Measurements from ENCODE around the gene EYA2. TPM values are rescaled to one million over a fixed set of nuclear protein-coding genes. Genes with fewer than 3 reads are reported as not detected.
"Not testable (repeated sequence)": the region's sequence is repeated elsewhere in the genome, so short reads cannot be mapped to it uniquely, and the experiment has no call there.

The EYA2 gene
- total and polyA plus RNA-seq, 9 donors: 1.5 to 8.6 (median 3.2) TPM

DNA sequence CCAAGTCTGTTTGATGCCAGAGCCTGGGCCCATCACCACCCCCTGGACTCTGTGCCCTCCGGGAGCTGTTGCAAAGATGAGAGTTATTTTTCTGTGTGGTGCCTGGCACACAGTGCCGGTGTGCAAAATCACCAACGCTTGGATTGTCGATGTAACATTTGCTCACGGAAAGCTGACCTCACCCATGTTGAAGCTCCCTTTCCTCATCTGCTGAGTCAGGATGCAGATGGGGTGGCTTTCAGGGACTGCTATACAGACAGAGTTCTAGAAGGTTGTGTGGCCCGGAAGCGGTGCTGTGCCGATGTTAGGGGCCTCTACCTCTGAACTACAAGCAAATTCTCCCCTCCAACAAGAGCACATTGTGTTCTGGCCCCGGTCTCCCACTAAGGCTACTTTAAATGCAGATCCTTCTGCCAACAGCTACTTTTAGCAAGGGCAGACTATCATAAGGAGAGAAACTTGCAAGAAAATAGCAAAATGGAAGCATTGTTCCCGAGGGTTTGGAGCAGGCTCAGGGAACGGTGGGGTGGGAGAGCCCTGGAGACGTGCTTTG lies 34.0 kb downstream of the EYA2 start:
- Histone ChIP-seq H3K27ac (ENCODE audit: low read length) (peak overlapping the region; percentile 51), H3K4me3 (ENCODE audit: low read length) (no peak overlapping the region), H3K36me3 (ENCODE audit: control insufficient read depth, insufficient read depth, low read length) (no peaks in the 10 kb centered on the region), H3K9me3 (replicated peaks; ENCODE audit: control insufficient read depth, low read depth, low read length) (no peaks in the 10 kb centered on the region), H3K27me3 (ENCODE audit: control insufficient read depth, insufficient read depth, low read length) (peaks cover 11% of the 10 kb centered on the region), H3K4me1 (ENCODE audit: control insufficient read depth, insufficient read depth, low read length) (peaks cover 11% of the 10 kb centered on the region)
- peak; percentile 78 for DNase-seq
- 37% methylated on average over 4 of the region's 12 CpGs for WGBS (ENCODE audit: insufficient coverage)

DNA sequence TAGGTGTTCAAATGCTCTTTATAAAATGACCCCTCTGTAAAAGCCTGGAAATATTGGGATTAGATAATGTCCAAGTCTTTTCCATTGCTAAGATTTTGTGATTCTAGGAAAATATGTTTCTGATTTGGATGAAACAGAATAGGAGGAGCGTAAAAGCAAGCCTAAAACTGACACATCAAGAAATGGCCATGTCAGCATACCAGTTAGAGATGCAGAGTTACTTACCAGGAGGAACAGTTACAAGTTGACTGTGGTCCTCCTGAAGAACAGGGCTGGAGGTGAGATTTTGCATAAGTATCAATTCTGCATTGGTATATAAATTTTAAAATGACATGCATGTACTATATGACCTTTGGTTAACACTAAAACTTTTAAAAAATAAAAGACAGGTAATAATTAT lies 35.3 kb downstream of the EYA2 start:
- Histone ChIP-seq H3K4me3 (ENCODE audit: low read length) (no peak overlapping the region), H3K27me3 (ENCODE audit: control insufficient read depth, insufficient read depth, low read length) (peaks cover 11% of the 10 kb centered on the region), H3K4me1 (ENCODE audit: control insufficient read depth, insufficient read depth, low read length) (peaks cover 11% of the 10 kb centered on the region), H3K36me3 (ENCODE audit: control insufficient read depth, insufficient read depth, low read length) (no peaks in the 10 kb centered on the region), H3K27ac (ENCODE audit: low read length) (no peak overlapping the region), H3K9me3 (replicated peaks; ENCODE audit: control insufficient read depth, low read depth, low read length) (no peaks in the 10 kb centered on the region)
- DNase-seq: no peak
- no CpG with 5 or more reads among the region's 1 CpG for WGBS (ENCODE audit: insufficient coverage)

DNA sequence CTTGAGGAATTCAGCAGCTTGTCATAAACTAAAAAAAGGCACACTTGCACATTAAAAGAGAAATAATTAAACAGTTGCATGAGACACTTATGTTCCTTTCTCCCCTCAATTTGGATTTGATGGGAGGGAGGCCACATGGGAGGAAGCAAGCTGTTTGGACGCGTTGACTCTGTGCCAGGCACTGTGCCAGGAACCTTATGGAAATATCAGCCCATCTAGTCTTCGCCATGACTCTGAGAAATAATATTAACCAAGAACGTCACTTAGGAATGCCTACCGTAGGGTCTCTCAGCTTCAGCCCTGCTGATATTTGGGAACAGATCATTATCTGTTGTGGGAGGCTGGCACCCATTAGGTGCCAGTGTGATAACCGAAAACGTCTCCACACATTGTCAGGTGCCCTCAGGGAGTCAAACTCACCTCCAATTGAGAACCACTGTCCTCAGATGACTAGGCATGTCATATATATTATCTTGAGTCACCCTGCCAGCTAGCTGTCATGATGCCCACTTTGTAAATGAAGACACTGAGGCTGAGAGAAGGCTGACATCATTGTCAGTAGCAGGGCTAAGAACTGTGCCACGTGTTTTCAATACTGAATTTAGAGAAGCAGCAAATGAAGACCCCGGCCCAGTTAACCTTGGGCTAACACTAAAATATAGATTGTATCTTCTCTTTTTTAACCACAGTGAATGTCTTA lies 36.1 kb downstream of the EYA2 start:
- peaks cover 11% of the 10 kb centered on the region for H3K27me3 ChIP-seq (ENCODE audit: control insufficient read depth, insufficient read depth, low read length)
- no peak overlapping the region for H3K4me3 ChIP-seq (ENCODE audit: low read length)
- no peaks in the 10 kb centered on the region for H3K36me3 ChIP-seq (ENCODE audit: control insufficient read depth, insufficient read depth, low read length)
- H3K9me3 ChIP-seq (replicated peaks; ENCODE audit: control insufficient read depth, low read depth, low read length): no peaks in the 10 kb centered on the region
- WGBS (ENCODE audit: insufficient coverage): 20% methylated on average over 1 of the region's 9 CpGs
- H3K4me1 ChIP-seq (ENCODE audit: control insufficient read depth, insufficient read depth, low read length): peaks cover 11% of the 10 kb centered on the region
- DNase-seq: peak; percentile 54
- no peak overlapping the region for H3K27ac ChIP-seq (ENCODE audit: low read length)

DNA sequence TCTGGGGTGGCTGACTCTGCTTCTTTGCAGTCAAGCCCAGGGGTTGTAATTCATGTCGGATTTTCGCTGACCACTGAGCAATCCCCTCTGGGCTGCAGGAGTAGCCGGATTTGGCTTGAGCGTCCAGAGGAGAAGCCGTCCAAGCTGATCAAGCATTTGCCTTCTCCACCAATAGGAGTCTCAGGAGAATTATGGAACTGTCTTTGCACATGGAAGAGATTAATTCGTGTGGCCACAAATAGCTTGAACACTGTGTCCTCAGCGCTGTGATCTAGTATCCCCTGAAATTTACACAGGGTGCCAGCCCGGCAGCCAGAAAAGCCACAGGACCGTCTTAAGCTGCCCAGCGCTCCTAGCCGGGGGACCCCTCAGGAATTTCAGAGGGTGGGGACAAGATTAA lies 37.1 kb downstream of the EYA2 start:
- Histone ChIP-seq H3K4me3 (ENCODE audit: low read length) (no peak overlapping the region), H3K4me1 (ENCODE audit: control insufficient read depth, insufficient read depth, low read length) (peaks cover 13% of the 10 kb centered on the region), H3K36me3 (ENCODE audit: control insufficient read depth, insufficient read depth, low read length) (no peaks in the 10 kb centered on the region), H3K27ac (ENCODE audit: low read length) (no peak overlapping the region), H3K9me3 (replicated peaks; ENCODE audit: control insufficient read depth, low read depth, low read length) (no peaks in the 10 kb centered on the region), H3K27me3 (ENCODE audit: control insufficient read depth, insufficient read depth, low read length) (peaks cover 11% of the 10 kb centered on the region)
- 9% methylated on average over 4 of the region's 11 CpGs for WGBS (ENCODE audit: insufficient coverage)
- DNase-seq: peak; percentile 85

DNA sequence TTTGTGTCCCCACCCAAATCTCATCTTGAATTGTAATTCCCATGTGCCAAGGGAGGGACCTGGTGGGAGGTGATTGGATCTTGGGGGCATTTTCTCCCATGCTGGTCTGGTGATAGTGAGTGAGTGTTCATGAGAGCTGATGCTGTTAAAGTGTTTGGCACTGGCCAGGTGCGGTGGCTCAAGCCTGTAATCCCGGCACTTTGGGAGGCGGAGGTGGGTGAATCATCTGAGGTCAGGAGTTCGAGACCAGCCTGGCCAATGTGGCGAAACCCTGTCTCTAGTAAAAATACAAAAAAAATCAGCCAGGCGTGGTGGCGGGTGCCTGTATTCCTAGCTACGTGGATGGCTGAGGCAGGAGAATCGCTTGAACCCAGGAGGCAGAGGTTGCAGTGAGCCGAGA lies 37.8 kb downstream of the EYA2 start:
- peaks cover 15% of the 10 kb centered on the region for H3K4me1 ChIP-seq (ENCODE audit: control insufficient read depth, insufficient read depth, low read length)
- WGBS (ENCODE audit: insufficient coverage): 79% methylated on average over 5 of the region's 10 CpGs
- H3K36me3 ChIP-seq (ENCODE audit: control insufficient read depth, insufficient read depth, low read length); H3K4me3 ChIP-seq (ENCODE audit: low read length); DNase-seq; H3K9me3 ChIP-seq (replicated peaks; ENCODE audit: control insufficient read depth, low read depth, low read length); H3K27ac ChIP-seq (ENCODE audit: low read length); H3K27me3 ChIP-seq (ENCODE audit: control insufficient read depth, insufficient read depth, low read length): not testable (repeated sequence)

DNA sequence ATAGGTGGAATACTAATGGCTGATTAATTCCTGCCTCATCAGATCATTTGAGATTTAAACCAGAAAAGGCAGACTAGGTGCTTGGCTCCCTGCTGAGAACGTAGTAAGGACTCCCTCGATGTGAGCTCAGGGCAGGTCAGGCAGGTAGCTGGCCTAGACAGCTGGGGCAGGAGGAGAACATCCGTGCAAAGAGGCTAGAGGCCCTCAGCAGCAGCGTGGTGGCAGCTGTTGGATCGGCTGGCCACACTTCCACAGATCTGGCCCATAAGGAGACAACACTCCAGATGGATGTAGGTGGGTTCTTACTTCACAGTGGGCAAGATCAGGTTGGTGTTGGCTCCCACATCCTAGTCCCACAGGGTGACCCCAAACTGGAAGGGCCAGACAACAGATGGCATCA lies 38.5 kb downstream of the EYA2 start:
- H3K27me3 ChIP-seq (ENCODE audit: control insufficient read depth, insufficient read depth, low read length): peaks cover 9% of the 10 kb centered on the region

DNA sequence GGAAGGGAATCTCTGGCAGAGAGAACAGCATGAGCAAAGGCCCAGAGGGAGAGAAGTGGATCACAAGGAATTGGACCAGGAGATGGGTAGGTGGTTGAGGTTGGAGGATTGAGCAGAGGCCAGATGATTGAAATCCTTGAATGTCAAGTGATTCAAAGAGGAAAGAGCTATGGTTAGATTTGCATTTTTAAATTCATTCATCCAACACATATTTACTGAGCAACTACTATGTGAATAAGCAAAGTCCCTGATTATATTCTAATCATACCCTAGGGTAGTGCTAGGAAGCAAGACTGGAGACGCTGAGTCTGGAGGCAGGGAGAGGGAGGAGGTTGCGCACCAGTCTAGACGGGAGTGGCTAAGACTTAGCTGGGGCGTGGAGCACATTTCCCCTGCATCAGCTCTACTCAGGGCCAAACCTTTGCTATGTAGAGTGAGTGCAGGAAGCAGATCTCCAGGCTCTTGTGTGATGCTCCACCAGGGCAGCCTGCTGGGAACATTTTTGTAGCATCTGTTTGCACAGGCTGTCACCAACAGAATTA lies 40.2 kb downstream of the EYA2 start:
- Histone ChIP-seq H3K27me3 (ENCODE audit: control insufficient read depth, insufficient read depth, low read length) (peaks cover 2% of the 10 kb centered on the region), H3K4me1 (ENCODE audit: control insufficient read depth, insufficient read depth, low read length) (peaks cover 15% of the 10 kb centered on the region), H3K4me3 (ENCODE audit: low read length) (no peak overlapping the region), H3K27ac (ENCODE audit: low read length) (no peak overlapping the region), H3K36me3 (ENCODE audit: control insufficient read depth, insufficient read depth, low read length) (no peaks in the 10 kb centered on the region), H3K9me3 (replicated peaks; ENCODE audit: control insufficient read depth, low read depth, low read length) (no peaks in the 10 kb centered on the region)
- no peak for DNase-seq
- 40% methylated on average over 1 of the region's 4 CpGs for WGBS (ENCODE audit: insufficient coverage)

More for the DNA sequence above, 38.5 kb downstream of the EYA2 start:
- Histone ChIP-seq H3K36me3 (ENCODE audit: control insufficient read depth, insufficient read depth, low read length) (no peaks in the 10 kb centered on the region), H3K27ac (ENCODE audit: low read length) (no peak overlapping the region), H3K9me3 (replicated peaks; ENCODE audit: control insufficient read depth, low read depth, low read length) (no peaks in the 10 kb centered on the region), H3K4me3 (ENCODE audit: low read length) (no peak overlapping the region), H3K4me1 (ENCODE audit: control insufficient read depth, insufficient read depth, low read length) (peaks cover 15% of the 10 kb centered on the region)
- WGBS (ENCODE audit: insufficient coverage): 55% methylated on average over 2 of the region's 5 CpGs
- no peak for DNase-seq

DNA sequence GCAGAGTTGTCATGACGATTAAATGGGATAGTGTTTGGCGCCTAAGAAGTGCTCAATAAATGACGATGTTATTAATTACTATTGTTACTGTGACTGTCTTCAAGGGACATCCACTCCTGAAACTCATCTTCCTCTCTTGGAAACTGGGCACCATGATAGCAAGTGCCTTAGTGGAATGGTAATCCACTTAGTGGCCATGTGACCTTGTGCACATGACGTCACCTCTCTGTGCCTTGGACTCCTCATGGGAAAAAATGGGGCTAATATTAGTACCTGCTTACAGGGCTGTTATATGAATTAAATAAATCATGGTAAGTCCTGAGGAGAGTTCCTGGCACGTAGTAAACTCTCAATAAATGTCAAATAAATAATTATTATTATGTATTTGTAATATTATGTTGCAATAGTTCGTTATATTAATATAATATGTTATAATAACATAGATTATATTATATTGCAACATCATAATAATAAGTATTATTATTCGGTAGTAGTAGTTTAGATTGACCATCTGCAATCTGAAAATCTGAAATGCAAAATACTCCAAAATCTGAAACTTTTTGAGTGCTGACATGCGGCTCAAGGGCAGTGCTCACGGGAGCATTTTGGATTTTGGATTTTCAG lies 40.9 kb downstream of the EYA2 start:
- DNase-seq: peak; percentile 60
- H3K27me3 ChIP-seq (ENCODE audit: control insufficient read depth, insufficient read depth, low read length): peaks cover 2% of the 10 kb centered on the region
- no peak overlapping the region for H3K27ac ChIP-seq (ENCODE audit: low read length)
- no peaks in the 10 kb centered on the region for H3K36me3 ChIP-seq (ENCODE audit: control insufficient read depth, insufficient read depth, low read length)
- peaks cover 15% of the 10 kb centered on the region for H3K4me1 ChIP-seq (ENCODE audit: control insufficient read depth, insufficient read depth, low read length)
- WGBS (ENCODE audit: insufficient coverage): 40% methylated on average over 1 of the region's 9 CpGs
- no peaks in the 10 kb centered on the region for H3K9me3 ChIP-seq (replicated peaks; ENCODE audit: control insufficient read depth, low read depth, low read length)
- no peak overlapping the region for H3K4me3 ChIP-seq (ENCODE audit: low read length)

DNA sequence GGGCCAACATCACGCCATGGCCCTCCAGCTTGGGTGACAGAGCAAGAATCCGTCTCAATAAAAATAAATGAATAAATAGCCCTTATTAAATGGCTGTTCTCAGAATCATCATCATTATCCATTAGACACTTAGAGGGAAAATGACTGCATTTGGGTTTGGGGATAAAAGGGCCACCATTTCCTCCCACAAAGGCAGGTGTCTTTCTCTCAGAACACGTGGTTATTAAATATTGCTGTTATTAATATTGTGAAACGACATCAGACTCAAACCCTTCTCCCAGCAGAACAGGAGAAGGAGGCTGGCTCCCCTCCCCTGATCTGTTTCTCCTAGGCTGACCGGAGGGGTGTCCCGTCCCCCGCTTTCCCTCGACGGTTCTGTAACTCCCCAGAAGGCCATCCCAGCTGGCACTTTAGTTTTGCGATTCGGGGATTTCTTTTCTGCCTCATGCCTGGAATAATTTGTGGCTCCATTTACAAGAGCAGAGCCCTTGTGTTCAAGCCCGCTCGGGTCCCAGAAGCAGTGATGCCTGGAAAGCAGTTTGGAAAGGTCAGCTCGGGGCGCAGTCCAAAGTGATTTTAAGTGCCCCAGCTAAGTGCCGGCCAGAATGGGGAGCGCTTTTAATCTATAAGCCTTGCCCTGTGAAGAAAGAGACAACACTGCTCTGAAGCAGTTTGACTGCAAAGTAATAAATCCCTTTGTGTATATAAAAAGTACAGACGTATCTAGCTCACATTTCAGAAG lies 41.9 kb downstream of the EYA2 start:
- 30% methylated on average over 13 of the region's 18 CpGs for WGBS (ENCODE audit: insufficient coverage)
- Histone ChIP-seq H3K27me3 (ENCODE audit: control insufficient read depth, insufficient read depth, low read length) (peaks cover under 1% of the 10 kb centered on the region), H3K9me3 (replicated peaks; ENCODE audit: control insufficient read depth, low read depth, low read length) (no peaks in the 10 kb centered on the region), H3K36me3 (ENCODE audit: control insufficient read depth, insufficient read depth, low read length) (no peaks in the 10 kb centered on the region), H3K4me3 (ENCODE audit: low read length) (no peak overlapping the region), H3K27ac (ENCODE audit: low read length) (peak overlapping the region; percentile 20), H3K4me1 (ENCODE audit: control insufficient read depth, insufficient read depth, low read length) (peaks cover 10% of the 10 kb centered on the region)
- no peak for DNase-seq

DNA sequence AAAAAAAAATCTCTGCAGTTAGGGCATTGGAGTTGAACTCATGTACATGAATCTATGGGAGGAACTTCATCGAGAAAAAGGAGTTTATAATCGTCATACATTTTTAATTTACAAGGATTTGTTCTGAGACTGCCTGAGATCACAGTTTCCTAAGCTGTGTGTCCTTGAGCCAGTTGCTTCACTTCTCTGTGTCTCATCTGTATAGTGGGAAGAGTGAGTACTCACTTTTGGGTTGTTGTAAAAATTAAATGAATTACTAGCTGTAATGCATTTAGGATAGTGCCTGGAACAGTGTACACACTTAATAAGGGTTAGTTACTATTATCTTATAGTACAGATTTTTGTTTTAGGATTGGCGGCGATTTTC lies 42.5 kb downstream of the EYA2 start:
- H3K27ac ChIP-seq (ENCODE audit: low read length): peak overlapping the region; percentile 20
- no peak for DNase-seq
- H3K4me3 ChIP-seq (ENCODE audit: low read length): no peak overlapping the region
- H3K9me3 ChIP-seq (replicated peaks; ENCODE audit: control insufficient read depth, low read depth, low read length): no peaks in the 10 kb centered on the region
- H3K4me1 ChIP-seq (ENCODE audit: control insufficient read depth, insufficient read depth, low read length): peaks cover 6% of the 10 kb centered on the region
- no peaks in the 10 kb centered on the region for H3K36me3 ChIP-seq (ENCODE audit: control insufficient read depth, insufficient read depth, low read length)
- H3K27me3 ChIP-seq (ENCODE audit: control insufficient read depth, insufficient read depth, low read length): no peaks in the 10 kb centered on the region
- no CpG with 5 or more reads among the region's 4 CpGs for WGBS (ENCODE audit: insufficient coverage)

Data from muscle of leg (tissue), 11 donors.